PC-3 (cell line): ENCODE data around the gene UBE2QL1. TPM values are rescaled to one million over a fixed set of nuclear protein-coding genes. Genes with fewer than 3 reads are reported as not detected.

Source experiments
- ATAC-seq: fragments of 200-7000 bp; cut with Tn5 transposase; 2 replicates; pipeline ENCODE4 v1.9.1; 2020; ENCODE audit warnings: mild to moderate bottlenecking, moderate library complexity
- BruUV-seq: library from RNA; stranded (reverse); fragments of 400-500 nt; replicated peaks from 2 replicates; lab custom pipeline; 2021; lab: Mats Ljungman, UMichigan
- CTCF ChIA-PET: fragments of 300-600 bp; sonication (Branson Sonifier 250); formaldehyde crosslinking; loops from one replicate; lab custom pipeline; 2022; ENCODE audit warnings: antibody characterized with exemption; lab: Charles Lee
- POLR2A ChIA-PET: fragments of 300-600 bp; sonication (Branson Sonifier 250); formaldehyde crosslinking; loops from one replicate; lab custom pipeline; 2022; ENCODE audit warnings: antibody characterized with exemption; ENCODE audit not compliant: unreplicated experiment; lab: Charles Lee
- DNase-seq: peaks from one replicate; pipeline ENCODE4 v3.0.0-alpha.2; 2015
- H2AFZ ChIP-seq: fragments of 300-600 bp; sonication (generic); 2 replicates; pipeline ENCODE4 v1.6.0; 2016; ENCODE audit warnings: antibody characterized with exemption, low read length
- H3F3A ChIP-seq: fragments of 300-600 bp; sonication (generic); one replicate; pipeline ENCODE4 v1.6.0; 2017; ENCODE audit warnings: antibody characterized with exemption, low read length, control low read depth, mild to moderate bottlenecking; ENCODE audit not compliant: unreplicated experiment
- H3K27ac ChIP-seq: fragments of 300-600 bp; sonication (generic); 2 replicates; pipeline ENCODE4 v1.5.1; 2016; ENCODE audit warnings: mild to moderate bottlenecking, low read length
- H3K27me3 ChIP-seq: fragments of 300-600 bp; sonication (generic); 2 replicates; pipeline ENCODE4 v1.6.1; 2016; ENCODE audit warnings: low read length, mixed read lengths
- H3K36me3 ChIP-seq: fragments of 300-600 bp; sonication (generic); 2 replicates; pipeline ENCODE4 v1.6.1; 2016; ENCODE audit warnings: low read depth, mixed run types, low read length, mixed read lengths
- H3K4me1 ChIP-seq: fragments of 300-600 bp; sonication (generic); 2 replicates; pipeline ENCODE4 v1.5.1; 2016; ENCODE audit warnings: low read length; ENCODE audit not compliant: insufficient read depth
- H3K4me2 ChIP-seq: fragments of 300-600 bp; sonication (generic); 2 replicates; pipeline ENCODE4 v1.6.0; 2016; ENCODE audit warnings: low read length
- H3K4me3 ChIP-seq: fragments of 300-600 bp; sonication (generic); 2 replicates; pipeline ENCODE4 v1.5.1; 2016; ENCODE audit warnings: mild to moderate bottlenecking, low read length, mixed read lengths
- H3K79me2 ChIP-seq: fragments of 300-600 bp; sonication (generic); 2 replicates; pipeline ENCODE4 v1.6.1; 2017; ENCODE audit warnings: low read length, mixed read lengths
- H3K9ac ChIP-seq: fragments of 300-600 bp; sonication (generic); 2 replicates; pipeline ENCODE4 v1.6.0; 2016; ENCODE audit warnings: mild to moderate bottlenecking, low read length
- H3K9me2 ChIP-seq: fragments of 300-600 bp; sonication (generic); replicated peaks from 2 replicates; pipeline ENCODE4 v1.6.1; 2016; ENCODE audit warnings: mixed run types, low read length, mixed read lengths
- H3K9me3 ChIP-seq: fragments of 300-600 bp; sonication (generic); 2 replicates; pipeline ENCODE4 v1.6.1; 2016; ENCODE audit warnings: low read length, mixed read lengths
- H4K20me1 ChIP-seq: fragments of 300-600 bp; sonication (generic); 2 replicates; pipeline ENCODE4 v1.6.1; 2016; ENCODE audit warnings: low read length, mixed read lengths
- EZH2 ChIP-seq: fragments of 300-600 bp; sonication (generic); IDR thresholded peaks from one replicate; pipeline ENCODE4 v1.6.1; 2017; ENCODE audit warnings: antibody characterized with exemption, mild to moderate bottlenecking, low read length; ENCODE audit not compliant: unreplicated experiment
- EZH2phosphoT487 ChIP-seq: fragments of 300-600 bp; sonication (generic); IDR thresholded peaks from 2 replicates; pipeline ENCODE4 v1.6.1; 2018; ENCODE audit warnings: mild to moderate bottlenecking, antibody characterized with exemption, low read length, borderline replicate concordance
- intact Hi-C: fragments of 100-400 bp; cut with micrococcal nuclease; formaldehyde crosslinking; loops from 2 replicates; pipeline ENCODE4 v1.9.0; 2023
- total RNA-seq: library from RNA; depleted of rRNA; stranded (reverse); fragments of >200 nt; gene quantifications from 2 replicates; pipeline ENCODE4 v1.2.3, GENCODE V29; 2014
- TF ChIP-seq, protein P1 (sequence below): fragments of 300-600 bp; sonication (generic); conservative IDR thresholded peaks from 2 replicates; pipeline ENCODE4 v1.5.1; 2017; ENCODE audit warnings: antibody characterized with exemption, low read depth, mild to moderate bottlenecking, low read length

UBE2QL1 gene
- total RNA-seq, 1 experiment from 2014 or later: 8.8 TPM

- H3K4me1 ChIP-seq: peaks cover 14% of the 10 kb centered on the region
- H4K20me1 ChIP-seq: no peaks in the 10 kb centered on the region
- peaks cover 25% of the 10 kb centered on the region for H3K79me2 ChIP-seq
- H3K9me2 ChIP-seq: no peaks in the 10 kb centered on the region
- CTCF ChIA-PET: no interaction called here
- POLR2A ChIA-PET: no interaction called here
- H3K27me3 ChIP-seq: no peaks in the 10 kb centered on the region
- intact Hi-C loops: no loop called here
- no TSS peak for BruUV-seq
- no peak overlapping the region for H3K4me3 ChIP-seq
- no peak for DNase-seq
- H3K9ac ChIP-seq: no peak overlapping the region
- H3K27ac ChIP-seq: no peak overlapping the region
- no peaks in the 10 kb centered on the region for H3F3A ChIP-seq
- ATAC-seq: no peak
- H3K36me3 ChIP-seq: no peaks in the 10 kb centered on the region
- H3K4me2 ChIP-seq: no peak overlapping the region
- no peak overlapping the region for H2AFZ ChIP-seq
- TF ChIP-seq EZH2 (no peak), EZH2phosphoT487 (no peak)
- TF ChIP-seq, protein P1, sequence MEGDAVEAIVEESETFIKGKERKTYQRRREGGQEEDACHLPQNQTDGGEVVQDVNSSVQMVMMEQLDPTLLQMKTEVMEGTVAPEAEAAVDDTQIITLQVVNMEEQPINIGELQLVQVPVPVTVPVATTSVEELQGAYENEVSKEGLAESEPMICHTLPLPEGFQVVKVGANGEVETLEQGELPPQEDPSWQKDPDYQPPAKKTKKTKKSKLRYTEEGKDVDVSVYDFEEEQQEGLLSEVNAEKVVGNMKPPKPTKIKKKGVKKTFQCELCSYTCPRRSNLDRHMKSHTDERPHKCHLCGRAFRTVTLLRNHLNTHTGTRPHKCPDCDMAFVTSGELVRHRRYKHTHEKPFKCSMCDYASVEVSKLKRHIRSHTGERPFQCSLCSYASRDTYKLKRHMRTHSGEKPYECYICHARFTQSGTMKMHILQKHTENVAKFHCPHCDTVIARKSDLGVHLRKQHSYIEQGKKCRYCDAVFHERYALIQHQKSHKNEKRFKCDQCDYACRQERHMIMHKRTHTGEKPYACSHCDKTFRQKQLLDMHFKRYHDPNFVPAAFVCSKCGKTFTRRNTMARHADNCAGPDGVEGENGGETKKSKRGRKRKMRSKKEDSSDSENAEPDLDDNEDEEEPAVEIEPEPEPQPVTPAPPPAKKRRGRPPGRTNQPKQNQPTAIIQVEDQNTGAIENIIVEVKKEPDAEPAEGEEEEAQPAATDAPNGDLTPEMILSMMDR: no peak
- no peaks in the 10 kb centered on the region for H3K9me3 ChIP-seq
These were observed 8.9 kb downstream of the UBE2QL1 start for GRCh38 chr5:6457592-6457991.

- intact Hi-C loops: no loop called here
- Histone ChIP-seq H2AFZ (no peak overlapping the region), H3K27ac (no peak overlapping the region), H3K79me2 (peaks cover 13% of the 10 kb centered on the region), H3K4me2 (no peak overlapping the region), H3K9me2 (no peaks in the 10 kb centered on the region), H3K4me3 (no peak overlapping the region), H3K36me3 (no peaks in the 10 kb centered on the region), H3K27me3 (no peaks in the 10 kb centered on the region), H3K9ac (no peak overlapping the region), H4K20me1 (no peaks in the 10 kb centered on the region), H3K4me1 (peaks cover 14% of the 10 kb centered on the region), H3F3A (no peaks in the 10 kb centered on the region), H3K9me3 (no peaks in the 10 kb centered on the region)
- no peak for ATAC-seq
- no TSS peak for BruUV-seq
- ChIA-PET CTCF (no interaction called here), POLR2A (no interaction called here)
- no peak for DNase-seq
- TF ChIP-seq EZH2phosphoT487: no peak
- TF ChIP-seq, protein P1: no peak
- no peak for TF ChIP-seq EZH2
These were observed 10.2 kb downstream of the UBE2QL1 start for GRCh38 chr5:6458833-6459232.

DNA sequence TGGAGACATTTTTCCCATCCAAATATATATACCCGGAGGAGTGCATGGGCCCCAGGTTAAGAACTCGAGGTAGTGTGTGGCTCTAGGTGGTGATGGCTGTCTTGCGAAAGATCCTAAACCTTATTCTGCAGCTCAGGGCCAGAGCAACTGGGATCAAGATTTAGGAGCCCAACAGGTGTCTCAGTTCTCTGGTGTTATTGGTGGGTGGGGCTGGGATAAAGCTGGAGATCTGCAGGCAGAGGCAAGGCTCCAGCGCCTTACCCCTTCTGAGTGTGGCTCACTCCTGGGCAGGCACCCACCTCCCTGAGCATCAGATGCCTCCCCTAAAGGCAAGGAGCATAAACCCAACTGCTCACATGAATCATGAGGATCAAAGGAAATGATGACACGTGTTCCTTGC, 11.2 kb downstream of the UBE2QL1 start:
- CTCF ChIA-PET: no interaction called here
- intact Hi-C loops: no loop called here
- no peaks in the 10 kb centered on the region for H3K9me3 ChIP-seq
- peaks cover 5% of the 10 kb centered on the region for H3K4me1 ChIP-seq
- H3K4me2 ChIP-seq: no peak overlapping the region
- ATAC-seq: no peak
- no peaks in the 10 kb centered on the region for H4K20me1 ChIP-seq
- DNase-seq: no peak
- H3K79me2 ChIP-seq: peaks cover 8% of the 10 kb centered on the region; the same call in 1 of the 2 replicates
- no peaks in the 10 kb centered on the region for H3F3A ChIP-seq
- H2AFZ ChIP-seq: no peak overlapping the region
- no peaks in the 10 kb centered on the region for H3K36me3 ChIP-seq
- no peaks in the 10 kb centered on the region for H3K27me3 ChIP-seq
- TF ChIP-seq, protein P1: no peak
- TF ChIP-seq EZH2phosphoT487 (no peak), EZH2 (no peak)
- H3K9me2 ChIP-seq: no peaks in the 10 kb centered on the region
- BruUV-seq: no TSS peak
- no peak overlapping the region for H3K9ac ChIP-seq
- POLR2A ChIA-PET: no interaction called here
- no peak overlapping the region for H3K27ac ChIP-seq
- no peak overlapping the region for H3K4me3 ChIP-seq
